NCI-H1105 treated with DMSO at 0.1 percent for 48 hours (cell line): ENCODE results near the gene UGT1A1.

Experiments
- DNase-seq: peaks from one replicate; lab custom pipeline; 2025; lab: John Stamatoyannopoulos, UW

UGT1A1 gene

DNA sequence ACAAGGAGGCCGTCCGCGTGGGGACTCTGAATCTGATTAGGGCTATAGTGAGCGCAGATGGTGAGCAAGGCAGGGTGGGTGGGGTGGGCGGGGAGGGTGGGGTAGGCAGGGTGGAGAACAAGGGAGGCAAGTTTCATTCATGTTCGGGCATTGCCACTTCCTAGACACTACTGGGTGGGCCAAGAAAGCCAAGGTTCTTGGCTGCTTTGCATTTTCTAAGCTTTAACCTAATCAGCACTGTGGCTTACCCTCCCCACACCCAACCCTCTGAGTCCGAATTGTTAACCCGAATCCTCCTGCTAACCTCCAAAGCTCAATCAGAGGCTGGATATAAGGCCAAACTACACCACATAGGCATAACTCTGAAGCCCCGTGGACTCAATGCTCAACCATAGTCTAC, 36.2 kb downstream of the UGT1A1 start:
- DNase-seq = no peak

DNA sequence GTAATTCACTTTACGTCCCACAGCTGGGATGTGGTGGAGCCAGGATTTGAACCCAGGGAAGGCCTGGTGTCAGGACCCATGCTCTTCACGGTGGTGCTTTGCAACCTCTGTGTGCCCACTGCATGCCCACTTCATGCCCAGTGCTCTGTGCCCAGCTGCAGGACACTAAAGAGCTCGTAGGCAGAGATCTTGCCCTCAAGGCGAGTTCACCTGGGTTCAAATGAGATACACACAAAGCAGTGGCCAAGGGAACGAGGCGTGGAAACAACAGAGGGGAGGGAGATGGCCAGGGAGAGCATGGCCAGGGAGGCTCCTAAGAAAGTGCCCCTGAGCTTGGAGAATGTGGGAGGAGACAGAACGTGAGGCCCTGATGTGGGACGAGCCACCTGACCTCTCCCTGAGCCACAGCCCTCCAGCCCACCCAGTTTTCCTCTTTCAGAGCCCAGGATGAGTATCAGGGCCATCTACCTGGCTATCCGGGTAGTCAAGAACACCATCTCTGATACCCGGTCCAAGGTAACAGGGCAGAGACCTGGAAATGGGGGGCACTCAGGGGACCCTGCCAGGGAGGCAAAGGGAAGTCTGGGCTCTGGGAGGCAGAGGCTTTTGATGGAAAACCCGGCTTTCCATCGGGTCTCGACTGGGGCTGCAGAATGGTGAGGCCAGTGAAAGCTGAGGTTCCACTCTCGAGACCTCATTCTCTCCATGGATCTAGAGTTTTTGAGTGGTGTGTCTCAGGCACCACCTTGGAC, 38.4 kb downstream of the UGT1A1 start:
- DNase-seq = no peak

GRCh38 chr2:233799087-233799665, 39.1 kb downstream of the UGT1A1 start:
- DNase-seq = no peak

DNA sequence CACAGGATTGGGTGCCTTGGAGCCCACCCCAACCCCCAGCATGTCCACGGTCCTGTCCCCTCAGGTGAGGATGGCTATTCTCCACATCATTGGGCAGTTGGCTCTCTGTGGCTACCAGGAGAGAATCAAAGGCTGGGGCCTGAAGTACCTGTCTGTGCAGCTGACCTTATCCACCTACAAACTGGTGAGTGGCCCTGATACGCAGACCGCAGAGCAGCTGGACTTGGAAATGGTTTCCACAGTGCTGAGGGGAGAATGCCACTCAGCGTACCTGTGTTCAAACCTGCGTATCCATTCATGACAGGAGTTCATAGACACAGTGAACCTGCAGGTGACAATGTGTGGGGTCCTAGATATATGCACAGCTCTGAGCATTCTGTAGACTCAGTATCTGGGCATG, 39.6 kb downstream of the UGT1A1 start:
- DNase-seq = no peak

DNA sequence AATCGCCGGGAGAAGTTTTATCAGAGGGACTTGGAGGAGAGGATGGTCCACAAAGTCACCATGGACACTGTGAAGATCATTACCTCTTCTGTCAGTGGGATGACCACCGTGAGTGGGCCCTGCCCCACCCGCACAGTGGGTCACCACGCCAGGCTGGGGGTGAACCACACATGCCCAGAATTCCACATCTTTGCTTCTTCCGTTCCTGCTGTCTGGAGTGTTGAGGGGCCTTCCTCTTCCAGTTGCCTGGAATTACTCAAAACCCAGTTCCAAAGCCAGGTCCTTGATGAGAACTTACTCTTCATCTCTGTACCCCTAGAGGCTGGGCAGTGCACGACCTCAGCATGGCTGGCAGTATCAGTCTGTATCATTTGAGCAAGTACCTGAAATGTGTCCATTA, 40.1 kb downstream of the UGT1A1 start:
- DNase-seq = no peak

- DNase-seq = no peak
Observed at GRCh38 chr2:233801357-233802131, 41.5 kb downstream of the UGT1A1 start.

- DNase-seq = no peak
Observed at GRCh38 chr2:233802132-233802815, 42.2 kb downstream of the UGT1A1 start.

DNA sequence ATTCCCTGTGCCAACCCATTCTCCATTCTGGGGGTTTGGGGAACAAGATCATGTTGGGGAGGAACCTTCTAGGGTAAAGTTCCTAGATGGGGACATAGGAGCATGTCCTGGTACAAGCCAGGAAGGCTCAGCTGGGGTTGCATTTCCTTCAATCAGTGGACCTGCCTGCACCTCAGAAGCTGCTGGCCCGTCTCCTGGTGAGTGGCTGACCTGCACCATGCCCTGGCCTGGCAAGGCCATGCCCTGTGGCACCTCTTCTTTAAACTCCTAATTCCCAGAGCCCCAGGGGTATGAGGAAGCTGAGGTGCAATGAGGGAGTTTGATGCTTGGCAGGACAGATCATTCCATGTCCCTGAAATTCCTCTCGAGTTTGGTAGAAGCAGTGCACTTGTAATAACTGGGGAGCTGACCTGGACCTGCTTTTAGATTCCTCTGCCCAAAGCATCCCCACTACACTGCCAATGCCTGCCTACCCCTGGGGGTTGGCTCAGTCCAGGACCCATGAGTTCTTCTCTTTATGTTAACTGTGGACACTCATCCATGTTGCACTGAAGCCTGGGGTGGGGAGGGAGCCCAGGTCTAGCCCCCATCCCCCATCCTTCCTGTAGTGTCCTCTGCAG, 43.3 kb downstream of the UGT1A1 start:
- DNase-seq = no peak

DNA sequence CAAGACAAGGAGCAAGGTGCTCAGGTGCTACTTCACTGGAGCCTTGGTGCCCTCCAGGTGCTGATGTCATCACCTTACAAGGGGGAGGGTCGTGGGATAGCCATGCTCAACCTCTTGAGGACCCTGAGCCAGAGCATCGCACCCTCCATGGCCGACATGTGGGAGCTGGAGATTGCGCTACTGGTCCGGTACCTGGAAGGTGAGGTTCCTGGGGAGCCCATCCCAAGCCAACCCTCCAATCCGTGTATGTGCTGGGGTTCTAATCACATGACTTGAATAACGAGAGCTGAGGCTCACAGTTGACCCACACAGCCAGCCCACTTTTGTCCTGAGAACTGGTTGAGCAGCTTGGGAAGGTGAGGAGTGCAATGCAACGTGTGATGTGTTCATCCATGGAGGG, 43.9 kb downstream of the UGT1A1 start:
- no peak for DNase-seq

DNA sequence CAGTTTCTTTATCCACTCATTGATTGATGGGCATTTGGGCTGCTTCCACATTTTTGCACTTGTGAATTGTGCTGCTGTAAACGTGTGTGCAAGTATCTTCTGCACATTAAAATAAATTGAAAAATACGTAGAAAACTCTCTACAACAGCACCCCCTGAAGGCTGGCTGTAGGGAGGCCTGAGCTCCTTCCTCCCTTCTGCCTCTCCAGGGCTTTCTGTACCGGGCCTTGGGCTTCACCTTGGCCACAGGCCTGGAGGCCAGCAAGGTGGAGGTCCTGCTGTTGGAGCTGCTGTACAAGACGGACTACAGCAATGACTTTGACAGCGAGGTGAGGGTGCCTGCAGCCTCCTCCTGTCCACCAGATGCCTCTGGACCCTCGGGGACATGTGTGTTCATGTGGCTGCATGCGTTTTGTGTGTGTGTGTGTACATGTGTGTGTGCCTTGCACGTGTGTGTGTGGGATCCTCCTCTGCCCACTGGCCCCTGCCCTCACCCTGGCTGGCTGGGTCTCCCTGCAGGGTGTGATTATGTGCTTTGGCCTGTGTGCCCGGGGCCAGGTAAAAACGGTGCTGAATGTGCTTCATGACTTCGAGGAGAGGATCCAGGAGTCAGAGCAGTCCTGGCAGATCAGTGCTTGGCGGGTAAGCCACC, 47.3 kb downstream of the UGT1A1 start:
- no peak for DNase-seq

DNA sequence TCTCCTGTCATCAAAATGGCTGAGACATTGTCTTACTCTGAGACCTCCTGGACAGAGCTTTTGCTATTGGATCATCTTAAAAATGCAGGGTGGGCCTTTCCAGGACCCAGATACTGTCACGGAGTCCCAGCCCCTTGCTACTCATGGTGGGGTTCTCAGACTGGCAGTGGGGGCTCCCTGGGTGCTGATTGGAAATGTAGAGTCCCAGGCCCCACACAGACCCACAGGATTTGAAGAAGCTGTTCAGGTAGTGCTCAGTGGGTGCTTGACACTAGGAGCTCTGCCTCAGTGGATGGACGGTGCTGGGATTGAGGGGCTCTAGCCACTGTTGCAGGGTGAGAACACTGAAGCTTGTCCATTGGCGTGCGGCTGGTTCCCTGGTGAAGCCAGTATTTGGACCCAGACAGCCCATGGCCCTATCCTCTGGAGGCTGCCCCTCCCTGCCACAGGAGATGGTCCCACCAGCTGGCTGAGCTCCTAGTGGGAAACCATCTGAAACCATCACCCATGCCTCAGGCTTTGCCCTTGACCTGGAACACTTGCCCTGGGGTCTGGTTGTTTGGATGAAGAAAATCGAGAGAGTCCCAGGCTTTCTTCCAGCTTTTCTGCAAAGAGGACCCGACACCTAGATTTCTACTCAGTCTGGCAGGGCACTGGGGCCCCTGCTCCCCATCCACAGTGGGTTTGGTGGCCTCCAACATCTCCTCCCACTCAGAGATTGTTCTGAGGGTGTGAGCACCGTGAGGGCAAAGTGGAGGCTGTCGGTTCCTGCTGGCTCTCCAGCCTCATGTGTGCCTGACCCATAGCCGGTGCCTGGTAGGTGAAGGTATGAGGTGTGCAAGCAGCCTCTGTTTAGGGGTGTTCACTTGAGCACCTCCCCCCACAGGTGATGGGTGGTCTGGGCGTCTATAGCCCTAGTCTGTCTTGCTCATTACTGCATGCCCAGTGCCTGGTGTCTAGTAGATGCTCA, 48.2 kb downstream of the UGT1A1 start:
- DNase-seq = no peak

- DNase-seq = no peak
Observed at GRCh38 chr2:233810385-233810784, 50.3 kb downstream of the UGT1A1 start.

GRCh38 chr2:233811087-233811486, 51.0 kb downstream of the UGT1A1 start:
- no peak for DNase-seq

DNA sequence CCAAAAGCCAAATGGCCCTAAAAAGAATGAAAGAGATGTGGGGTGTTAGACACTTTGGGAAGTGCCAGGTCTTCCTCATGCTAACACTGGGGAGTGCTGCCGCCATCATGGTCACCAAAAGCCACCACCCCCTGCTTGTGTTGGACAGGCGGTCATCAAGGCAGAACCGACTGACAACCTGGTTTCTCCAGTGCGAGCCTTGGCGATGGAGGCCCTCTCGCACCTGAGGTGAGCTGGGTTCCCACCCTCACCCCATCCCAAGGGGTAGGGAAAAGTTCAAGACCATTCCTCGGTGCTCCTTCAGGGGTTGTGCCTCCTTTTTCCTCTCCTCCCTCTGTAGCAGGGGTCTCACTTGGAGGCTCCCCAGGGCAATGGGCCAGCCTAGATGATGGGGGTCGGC, 51.7 kb downstream of the UGT1A1 start:
- DNase-seq = no peak

DNA sequence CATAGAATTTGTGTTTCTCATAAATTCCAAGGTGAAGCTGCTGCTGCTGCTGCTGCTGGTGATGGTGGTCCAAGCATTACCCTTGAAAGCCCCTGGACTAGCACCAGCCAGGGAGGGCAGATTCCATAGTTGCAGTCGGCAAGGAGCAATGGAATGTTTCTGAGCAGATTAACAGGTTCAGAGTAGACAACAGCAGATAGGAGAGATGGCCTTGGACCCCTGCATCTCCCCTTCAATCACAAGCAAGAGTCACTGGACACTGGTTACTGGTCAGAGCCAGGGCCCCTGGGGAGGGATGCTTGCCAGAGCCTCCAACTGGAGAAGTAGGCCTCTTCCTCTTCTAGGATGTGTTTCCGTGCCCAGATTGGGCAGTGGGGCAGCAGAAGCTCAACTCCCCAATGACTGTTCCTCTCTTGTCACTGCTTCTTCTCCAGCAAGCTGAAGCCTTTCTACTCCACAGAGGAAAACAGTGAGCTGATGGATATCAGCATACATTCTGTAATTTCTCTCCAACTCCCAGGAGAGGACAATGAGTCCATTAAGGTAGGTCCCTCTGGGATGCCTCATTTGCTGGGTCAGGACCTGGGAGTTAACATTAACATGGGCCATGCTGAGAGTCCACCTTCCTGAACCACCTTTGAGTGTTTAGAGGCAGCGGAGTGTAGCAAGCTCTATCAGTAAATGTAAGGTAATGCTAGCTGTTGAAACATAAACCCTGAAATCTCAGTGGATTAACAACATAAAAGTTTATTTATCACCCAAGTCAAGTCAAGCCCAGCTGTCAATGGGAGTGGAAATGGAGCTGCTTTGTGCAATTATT, 53.4 kb downstream of the UGT1A1 start:
- no peak for DNase-seq

GRCh38 chr2:233814056-233814835, 54.2 kb downstream of the UGT1A1 start:
- DNase-seq = no peak

DNA sequence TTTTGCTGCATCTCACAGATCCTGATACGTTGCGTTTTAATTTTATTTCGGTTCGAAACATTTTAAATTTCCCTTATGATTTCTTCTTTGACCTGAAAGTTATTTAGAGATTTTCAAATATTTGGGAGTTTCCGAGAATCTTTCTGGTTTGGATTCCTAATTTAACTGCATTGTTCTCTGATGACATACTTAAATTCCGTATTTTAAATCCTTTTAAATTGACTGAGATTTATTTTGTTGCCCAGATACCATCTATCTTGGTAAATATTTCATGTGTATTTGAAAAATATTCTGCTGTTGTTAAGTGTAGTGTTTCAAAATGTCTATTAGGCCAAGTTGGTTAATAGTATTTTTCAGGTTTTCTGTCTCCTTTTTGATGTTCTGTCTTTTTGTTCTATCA, 55.8 kb downstream of the UGT1A1 start:
- no peak for DNase-seq

- peak; percentile 33 for DNase-seq
Observed at GRCh38 chr2:233816334-233816733, 56.3 kb downstream of the UGT1A1 start.

DNA sequence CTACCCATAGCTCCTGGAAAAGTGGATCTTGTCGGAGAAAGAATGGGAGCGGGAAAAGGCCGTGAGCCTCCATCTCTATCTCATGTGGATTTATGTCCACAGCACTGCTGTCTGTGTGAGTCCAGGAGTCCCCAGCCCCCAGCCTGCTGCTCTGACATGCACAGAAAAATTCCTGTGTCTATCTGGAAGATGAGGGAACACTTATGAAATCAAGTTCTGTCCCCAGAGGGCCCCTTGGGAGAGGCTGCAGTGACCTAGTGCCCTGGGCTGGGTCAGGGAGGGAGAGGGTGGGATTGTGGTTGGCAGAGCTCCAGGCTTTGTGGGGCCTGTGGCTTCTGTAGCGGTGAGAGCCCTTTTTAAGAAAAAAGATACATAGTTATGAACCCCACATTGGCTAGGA, 56.7 kb downstream of the UGT1A1 start:
- DNase-seq = no peak
